HG02798 (cell line): ENCODE data around the gene SH3TC2.

ENCODE experiments used
- ATAC-seq: cut with Tn5 transposase; IDR thresholded peaks from one replicate; pipeline ENCODE4 v1.9.1; 2021; ENCODE audit warnings: mild to moderate bottlenecking; ENCODE audit not compliant: unreplicated experiment, poor library complexity

Gene SH3TC2

DNA sequence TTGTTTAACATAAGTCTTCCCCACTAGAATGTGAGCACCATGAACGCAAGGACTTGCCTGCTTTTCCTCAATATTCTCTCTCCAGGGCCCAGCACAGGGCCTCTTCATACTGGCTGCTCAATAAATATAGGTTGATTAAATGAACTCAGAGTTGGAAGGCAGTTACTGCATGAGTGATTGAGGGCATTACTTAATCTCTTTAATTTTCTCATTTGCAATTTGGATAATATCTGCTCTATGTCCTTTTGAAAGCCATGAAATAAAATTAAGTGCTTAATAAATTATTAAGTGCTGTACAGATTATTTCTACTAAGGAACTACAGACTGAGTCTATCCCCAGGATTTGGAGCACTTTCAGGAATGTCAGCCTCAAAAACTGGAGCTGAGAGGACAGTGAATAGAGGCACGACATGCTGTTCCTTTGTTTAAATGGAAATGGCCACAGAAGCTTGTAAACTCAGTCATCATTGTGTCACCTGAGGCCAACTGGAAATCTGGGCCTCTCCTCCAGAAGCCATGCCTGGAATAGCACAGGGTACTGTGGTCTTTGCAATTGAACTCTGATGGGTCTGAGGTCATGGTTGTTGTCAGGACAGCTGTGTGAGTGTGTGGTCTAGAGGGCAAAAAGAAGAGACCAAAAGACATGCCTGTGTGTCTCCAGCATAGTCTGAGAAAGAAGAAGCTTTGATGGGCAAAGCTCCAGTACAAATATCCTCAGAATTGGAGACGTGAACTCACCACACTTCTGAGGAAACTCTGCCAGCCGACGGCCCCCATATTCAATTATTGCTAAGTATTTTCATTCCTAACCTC, 86.1 kb downstream of the SH3TC2 start:
- no peak for ATAC-seq

DNA sequence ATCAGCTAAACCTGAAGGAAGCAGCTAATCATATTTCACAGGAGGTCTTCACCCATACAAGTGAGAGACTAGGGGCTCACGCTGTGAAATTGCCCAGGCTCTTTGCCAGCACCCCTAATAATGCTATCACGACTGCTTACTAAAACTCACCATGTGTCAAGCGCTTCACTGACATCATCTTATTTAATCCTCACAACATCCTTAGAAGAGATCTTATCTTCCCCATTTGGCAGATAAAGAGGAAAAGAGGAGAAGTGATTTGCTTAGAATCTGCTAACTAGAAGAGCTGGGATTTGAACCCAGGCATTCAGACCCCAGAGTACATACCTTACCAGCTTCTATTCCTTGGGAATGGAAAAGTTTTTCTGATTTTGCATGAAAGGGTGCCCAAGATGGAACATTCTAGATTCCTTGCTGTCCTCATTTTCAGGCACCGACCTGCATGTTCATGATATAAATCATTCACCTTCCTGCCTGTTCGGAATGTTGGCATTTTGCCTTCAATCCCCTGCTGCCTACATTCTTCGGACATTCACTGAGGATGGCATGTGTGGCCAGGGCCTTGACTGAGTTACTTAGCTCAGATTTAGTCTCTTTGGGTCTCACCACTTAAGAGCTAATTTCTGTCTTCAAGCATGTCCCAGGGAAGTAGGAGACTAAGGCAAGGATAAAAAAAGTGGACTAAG, 88.1 kb downstream of the SH3TC2 start:
- no peak for ATAC-seq

- ATAC-seq, result no peak
Observed at GRCh38 chr5:148973455-148973854, 89.4 kb downstream of the SH3TC2 start.

- ATAC-seq, result no peak
Observed at GRCh38 chr5:148972974-148973374, 89.9 kb downstream of the SH3TC2 start.

DNA sequence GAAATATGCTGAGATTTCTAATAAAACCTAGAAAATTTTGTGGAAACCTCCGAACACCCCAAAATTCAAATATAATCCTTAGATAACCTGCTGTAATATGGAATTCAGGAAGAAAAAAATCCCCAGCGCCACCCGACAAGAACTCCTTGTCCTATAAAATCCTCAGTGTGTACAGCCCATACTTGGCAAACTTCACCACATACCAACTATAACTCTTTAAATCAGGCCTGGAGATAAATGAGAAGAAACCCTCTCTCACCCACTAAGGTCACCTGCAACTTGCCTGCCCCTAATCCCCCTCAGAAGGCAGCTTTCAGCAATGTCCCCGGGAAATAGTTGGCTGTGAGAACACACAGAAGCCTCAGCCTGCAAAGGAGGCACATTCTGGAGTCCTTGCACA, 90.5 kb downstream of the SH3TC2 start:
- ATAC-seq, result no peak

GRCh38 chr5:148970876-148971275, 92.0 kb downstream of the SH3TC2 start:
- no peak for ATAC-seq

DNA sequence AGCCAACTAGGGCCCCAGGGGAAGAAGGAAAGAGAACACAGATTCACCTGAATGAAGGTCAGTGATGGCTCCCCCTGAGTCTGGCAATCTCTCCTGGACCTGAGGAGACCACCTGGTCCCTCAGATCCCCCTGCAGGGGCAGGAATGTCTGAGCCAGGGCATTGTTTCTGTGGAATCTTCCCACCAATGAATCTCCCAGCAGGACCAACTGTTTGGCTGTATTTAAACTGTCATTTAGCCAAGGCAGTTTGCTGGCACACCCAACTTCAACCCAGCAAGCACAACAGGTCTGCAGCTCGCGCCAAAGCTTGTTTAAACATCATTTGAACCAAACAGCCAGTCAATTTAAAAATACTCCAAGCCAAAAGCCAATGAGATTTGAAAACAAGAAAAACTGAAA, 92.6 kb downstream of the SH3TC2 start:
- ATAC-seq, result no peak

DNA sequence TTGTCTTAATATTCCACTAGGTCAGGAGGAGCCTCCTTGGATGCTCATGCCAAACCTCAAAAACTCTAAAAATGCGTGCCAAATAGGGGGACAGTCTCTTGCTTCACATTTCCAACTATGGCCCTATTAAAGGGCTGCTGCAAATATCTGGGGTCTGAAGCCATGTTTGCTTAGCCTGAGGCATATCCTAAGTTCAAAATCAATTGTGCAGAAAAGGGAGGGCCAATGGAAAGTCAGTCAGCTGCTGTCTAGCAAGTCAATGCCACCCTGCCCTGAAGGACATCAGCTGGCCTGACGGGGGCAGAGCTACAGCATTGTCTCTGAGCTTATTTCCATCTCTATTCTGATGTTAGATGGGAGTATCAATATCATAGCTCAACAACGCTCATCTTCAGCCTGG, 93.6 kb downstream of the SH3TC2 start:
- ATAC-seq, result no peak

DNA sequence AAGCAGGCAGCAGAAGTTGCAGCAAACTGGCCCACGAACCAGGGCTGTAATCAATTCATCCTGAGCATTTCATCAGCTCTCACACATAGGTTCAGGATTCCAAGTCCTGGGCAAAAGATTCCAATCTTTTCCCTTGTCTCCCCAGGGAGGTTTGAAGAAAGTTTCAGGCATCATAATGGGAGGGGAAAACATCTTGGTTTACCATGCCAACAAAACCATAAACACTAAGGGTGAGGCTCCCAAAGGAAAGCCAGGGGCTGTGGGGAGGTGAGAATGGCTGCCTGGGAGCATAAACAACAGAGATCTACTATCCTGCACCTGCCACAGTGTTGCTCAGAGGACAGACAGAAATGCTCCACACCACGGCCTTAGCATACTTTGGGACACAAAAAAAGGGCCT, 94.6 kb downstream of the SH3TC2 start:
- ATAC-seq, result no peak

GRCh38 chr5:148967783-148968182, 95.1 kb downstream of the SH3TC2 start:
- no peak for ATAC-seq

- ATAC-seq, result no peak
Observed at GRCh38 chr5:148966938-148967337, 95.9 kb downstream of the SH3TC2 start.

DNA sequence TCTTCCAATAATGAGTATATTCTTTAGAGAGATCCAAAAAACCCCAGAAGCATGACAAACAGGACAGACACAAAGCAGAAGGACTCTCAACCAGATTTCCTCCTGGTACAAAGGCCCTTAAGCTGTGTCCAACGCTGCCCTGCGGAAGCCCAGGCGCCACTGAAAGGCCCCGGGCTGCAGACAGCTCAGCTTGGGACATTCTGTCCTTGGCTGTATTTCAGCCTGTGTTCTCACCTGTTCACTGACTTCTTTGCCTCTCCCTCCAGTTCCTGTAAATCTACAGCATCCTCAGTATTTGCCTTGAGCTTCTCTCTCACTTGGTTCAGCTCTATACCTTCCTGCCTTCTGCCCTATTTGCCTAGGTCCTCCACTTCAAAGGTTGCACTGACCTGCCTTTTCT, 96.5 kb downstream of the SH3TC2 start:
- no peak for ATAC-seq

GRCh38 chr5:148965511-148966265, 97.2 kb downstream of the SH3TC2 start:
- no peak for ATAC-seq

- peak; percentile 54 for ATAC-seq
Observed at GRCh38 chr5:148963664-148964063, 99.2 kb downstream of the SH3TC2 start.

DNA sequence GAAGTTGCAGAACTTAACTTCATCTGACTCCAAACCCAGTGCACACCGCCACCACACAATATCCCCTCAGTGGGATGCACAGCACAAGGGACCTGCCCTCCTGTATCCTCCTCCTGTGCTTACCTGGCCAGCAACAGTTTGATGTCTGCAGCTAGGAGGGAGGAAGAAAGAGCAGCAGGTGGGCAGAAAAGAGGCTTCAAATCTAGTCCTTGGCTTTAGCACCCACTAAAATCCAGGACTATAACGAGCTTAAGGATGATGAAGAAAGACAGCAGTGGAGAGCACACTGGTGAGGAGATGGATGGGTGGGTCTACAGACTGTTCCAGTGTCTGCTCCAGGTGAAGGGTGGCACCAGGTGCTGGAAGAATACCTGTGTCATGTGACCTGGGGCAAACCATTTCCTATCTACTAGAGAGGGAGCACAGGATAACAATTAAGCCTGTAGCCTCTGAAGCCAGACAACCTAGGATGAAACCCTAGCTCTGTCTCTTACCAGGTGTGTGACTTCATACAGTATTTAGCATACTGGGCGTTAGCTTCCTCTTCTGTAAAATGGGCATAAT, 100.0 kb downstream of the SH3TC2 start:
- ATAC-seq, result no peak

- ATAC-seq, result no peak
Observed at GRCh38 chr5:148962200-148962550, 100.7 kb downstream of the SH3TC2 start.

DNA sequence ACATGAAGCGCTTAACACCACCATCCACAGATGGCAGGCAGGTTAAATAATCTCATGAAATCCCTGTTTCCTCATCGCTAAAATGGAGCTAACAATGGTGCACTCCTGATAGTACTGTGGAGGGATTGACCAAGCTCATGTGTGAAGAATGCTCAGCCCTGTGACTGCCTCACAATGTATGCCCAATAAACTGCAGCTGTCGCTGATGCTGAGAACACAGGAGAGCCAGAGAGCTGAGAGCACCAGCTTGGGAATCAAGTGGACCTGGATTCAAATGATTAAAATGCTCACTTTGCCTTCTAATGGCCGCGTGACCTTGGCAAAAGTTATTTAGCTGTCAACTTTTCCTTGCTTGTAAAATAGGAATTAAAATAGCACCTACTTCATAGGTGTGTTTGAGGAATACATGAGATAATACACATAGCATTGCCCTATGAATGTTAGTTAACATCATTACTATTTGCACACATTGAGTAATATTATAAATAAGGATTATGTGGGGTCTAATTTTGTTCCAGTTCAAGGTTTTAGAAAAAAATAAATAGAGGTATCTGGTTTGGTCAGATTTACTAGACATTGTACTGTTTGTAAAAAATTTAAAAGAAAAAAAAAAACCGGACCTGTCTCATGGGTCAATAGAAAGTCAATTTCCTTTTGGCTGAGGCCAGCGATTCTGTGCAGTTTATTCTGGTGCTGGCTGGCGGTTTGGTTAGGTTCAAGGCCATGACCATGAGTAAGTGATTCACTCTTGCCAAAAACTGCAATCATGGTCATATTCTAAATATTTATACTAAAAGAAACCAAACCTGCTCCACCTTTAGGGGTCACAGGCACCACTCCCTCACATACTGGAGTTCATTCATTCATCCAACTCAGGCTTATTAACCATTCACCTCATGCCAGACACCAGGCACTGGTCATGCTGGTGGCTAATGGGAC, 101.3 kb downstream of the SH3TC2 start:
- no peak for ATAC-seq

- no peak for ATAC-seq
Observed at GRCh38 chr5:148960070-148960769, 102.6 kb downstream of the SH3TC2 start.

DNA sequence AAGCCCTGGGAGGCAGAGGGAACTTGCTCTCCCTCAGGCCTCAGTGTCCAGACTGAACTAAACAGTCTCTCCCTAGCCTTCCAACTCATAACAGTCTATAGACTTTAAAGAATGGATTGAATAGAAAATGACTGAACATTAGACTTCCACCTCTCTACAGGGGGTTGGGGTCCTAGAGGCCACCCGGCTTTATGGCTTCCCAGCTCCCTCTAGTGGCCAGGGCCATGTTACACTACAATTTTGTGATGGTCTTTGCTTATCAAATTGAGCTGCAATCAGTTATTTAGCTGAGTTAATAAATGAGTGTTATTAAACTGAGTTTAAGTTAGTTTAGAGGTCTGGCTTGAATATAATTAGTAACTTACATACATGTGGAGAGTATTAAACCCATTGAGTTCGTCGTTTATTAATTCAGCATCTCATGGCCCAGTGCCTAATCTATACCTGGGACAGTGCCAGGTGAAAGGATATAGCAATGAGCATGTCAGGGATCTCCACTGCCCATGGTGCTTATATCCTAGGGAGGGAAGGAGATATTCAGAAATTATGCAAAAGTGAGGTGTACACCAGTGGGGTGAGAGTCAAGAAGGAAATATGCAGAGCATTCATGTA, 105.2 kb downstream of the SH3TC2 start:
- peak; percentile 61 for ATAC-seq
